ENCODE results near the gene CADPS. TPM values are rescaled to one million over a fixed set of nuclear protein-coding genes. Genes with fewer than 3 reads are reported as not detected.

CADPS gene
- total and polyA plus RNA-seq, 2 of the 4 experiments (the other 2 are of a cell fraction): not detected

GRCh38 chr3:62795978-62796657 is 79.1 kb downstream of the CADPS start:
- DNase-seq: no peak
- Histone ChIP-seq H2AK9ac (replicated peaks; ENCODE audit: low read depth, low read length, poor library complexity) (no peak overlapping the region), H3K14ac (replicated peaks; ENCODE audit: low read depth, low read length) (no peak overlapping the region), H3K23ac (ENCODE audit: low read depth, low read length) (no peak overlapping the region), H2BK20ac (ENCODE audit: low read depth, low read length) (no peak overlapping the region), H3K4me3 (ENCODE audit: insufficient read depth, low read depth, low read length) (no peak overlapping the region), H3K9ac (ENCODE audit: low read depth, low read length) (no peak overlapping the region), H3K9me1 (ENCODE audit: insufficient read depth, low read length) (no peaks in the 10 kb centered on the region), H4K5ac (ENCODE audit: low read depth, low read length) (no peak overlapping the region), H2BK5ac (ENCODE audit: low read depth, low read length, poor library complexity, severe bottlenecking) (no peak overlapping the region), H3K27ac (ENCODE audit: insufficient read depth, low read length) (no peak overlapping the region), H2AFZ (replicated peaks; ENCODE audit: low read length, poor library complexity) (no peak overlapping the region), H3K27me3 (ENCODE audit: control insufficient read depth, insufficient read depth, low read length) (no peaks in the 10 kb centered on the region), H3K18ac (ENCODE audit: low read depth, low read length) (no peak overlapping the region), H3K4me1 (ENCODE audit: control insufficient read depth, insufficient read depth, low read length) (no peaks in the 10 kb centered on the region), H3K36me3 (ENCODE audit: control insufficient read depth, insufficient read depth, low read length) (no peaks in the 10 kb centered on the region), H4K91ac (ENCODE audit: insufficient read depth, low read depth, low read length) (no peak overlapping the region), H2AK5ac (ENCODE audit: low read depth, low read length) (no peak overlapping the region), H2BK120ac (ENCODE audit: low read depth, low read length) (no peak overlapping the region), H3K79me1 (ENCODE audit: low read depth in 1 of 2, low read length in 2 of 2) (no peaks in the 10 kb centered on the region), H4K8ac (ENCODE audit: low read depth in 2 of 2, low read length in 2 of 2) (no peak overlapping the region), H3K56ac (ENCODE audit: extremely low read depth, insufficient read depth, low read length) (no peak overlapping the region), H3K4ac (ENCODE audit: low read depth, low read length) (no peak overlapping the region), H3K4me2 (ENCODE audit: low read depth, low read length) (no peak overlapping the region), H3K9me3 (ENCODE audit: control insufficient read depth, insufficient read depth, low read length) (no peaks in the 10 kb centered on the region), H4K20me1 (ENCODE audit: insufficient read depth, low read length) (no peaks in the 10 kb centered on the region), H2BK15ac (ENCODE audit: low read depth, low read length) (no peak overlapping the region)
- dilution Hi-C loops (cut with HindIII; ENCODE audit: low sequenced_read_pairs, unreplicated experiment): no loop called here
- intact Hi-C loops (cut with micrococcal nuclease): no loop called here
- POLR2A ChIA-PET (ENCODE audit: unreplicated experiment): no interaction called here
- CTCF ChIA-PET: no interaction called here
- in situ Hi-C loops (cut with MboI; ENCODE audit: low sequenced_read_pairs): no loop called here
- BruUV-seq (replicated peaks): no TSS peak
- ATAC-seq (ENCODE audit: low read depth): no peak
- WGBS, 2 experiments (ENCODE audit: extremely low coverage in 2 of 2, insufficient read length in 1 of 2): 67% methylated on average over 1 of the region's 2 CpGs; no CpG with 5 or more reads in 1 of the 2 experiments
- TF ChIP-seq RCOR1 (IDR thresholded peaks at IDR 0.05; ENCODE audit: insufficient replicate concordance, low read length) (no peak), MAZ (IDR thresholded peaks at IDR 0.05; ENCODE audit: borderline replicate concordance, low read depth, low read length) (no peak), MXI1 (IDR thresholded peaks at IDR 0.05; ENCODE audit: borderline replicate concordance, low read depth, low read length) (no peak), NFE2L2 (IDR thresholded peaks at IDR 0.05; ENCODE audit: low read depth, low read length) (no peak), POLR2A (IDR thresholded peaks at IDR 0.05; ENCODE audit: low read depth, low read length) (no peak), FOS (IDR thresholded peaks at IDR 0.05; ENCODE audit: low read depth, low read length) (no peak)
